HG03039 (cell line): Measurements from ENCODE around the gene HILPDA.
A peak's percentile ranks its signal among the peaks of the same experiment; 100 is the strongest.

Experiments used
- ATAC-seq: cut with Tn5 transposase; IDR thresholded peaks from one replicate; pipeline ENCODE4 v1.9.1; 2021; ENCODE audit warnings: mild to moderate bottlenecking, moderate library complexity; ENCODE audit not compliant: unreplicated experiment

HILPDA gene, protein sequence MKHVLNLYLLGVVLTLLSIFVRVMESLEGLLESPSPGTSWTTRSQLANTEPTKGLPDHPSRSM

GRCh38 chr7:128455543-128456254 lies at the start of gene HILPDA:
Gene HILPDA (plus strand): TSS chr7:128455878. CDS start chr7:128457269, 1,391 bp downstream.
- ATAC-seq: peak; percentile 82

GRCh38 chr7:128406314-128407232 lies 49.1 kb upstream of the HILPDA start:
- no peak for ATAC-seq

DNA sequence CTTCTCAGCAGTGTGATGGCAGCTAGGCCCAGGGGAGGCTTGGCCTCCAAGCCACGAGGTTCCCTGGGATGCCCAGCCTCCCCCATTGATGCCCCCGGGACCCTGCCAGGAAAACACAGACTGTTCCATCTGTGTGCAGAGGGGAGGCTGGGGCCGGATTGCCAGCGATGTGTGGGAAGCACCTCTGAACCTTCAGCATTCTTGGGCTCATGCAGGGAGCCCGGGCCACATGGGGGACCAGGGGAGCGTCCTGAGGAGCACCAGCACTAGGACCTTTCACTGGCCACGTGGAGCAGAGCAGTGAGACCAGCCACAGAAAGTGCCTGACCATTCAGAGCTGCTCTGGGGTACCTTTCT lies 48.5 kb upstream of the HILPDA start:
- no peak for ATAC-seq

GRCh38 chr7:128407751-128408708 lies 47.6 kb upstream of the HILPDA start:
- ATAC-seq: no peak

GRCh38 chr7:128408709-128409595 lies 46.7 kb upstream of the HILPDA start:
- no peak for ATAC-seq

- peak; percentile 70 for ATAC-seq
These were observed 45.9 kb upstream of the HILPDA start, which contains the start of gene IMPDH1 for GRCh38 chr7:128409596-128410450. Gene IMPDH1 (minus strand): TSS chr7:128409982. CDS start chr7:128409901, 81 bp downstream.

DNA sequence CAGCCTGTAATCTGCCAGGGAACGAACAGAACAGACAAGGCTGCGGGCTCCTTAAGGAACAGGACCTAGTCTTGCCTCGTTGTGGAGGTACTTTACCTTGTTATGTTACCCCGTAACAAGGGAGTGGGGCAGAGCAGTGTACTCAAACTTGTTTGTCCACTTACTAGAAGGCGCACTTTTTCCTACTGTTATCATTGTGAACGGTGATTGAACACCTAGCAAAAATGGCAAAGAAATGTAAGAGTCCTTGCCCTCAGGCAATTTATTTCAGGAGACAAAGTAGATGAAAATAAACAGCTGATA lies 45.3 kb upstream of the HILPDA start:
- no peak for ATAC-seq

- ATAC-seq: no peak
These were observed 40.4 kb upstream of the HILPDA start for GRCh38 chr7:128415217-128415785.

- ATAC-seq: no peak
These were observed 38.6 kb upstream of the HILPDA start for GRCh38 chr7:128417071-128417470.

- no peak for ATAC-seq
These were observed 36.4 kb upstream of the HILPDA start for GRCh38 chr7:128419257-128419656.

DNA sequence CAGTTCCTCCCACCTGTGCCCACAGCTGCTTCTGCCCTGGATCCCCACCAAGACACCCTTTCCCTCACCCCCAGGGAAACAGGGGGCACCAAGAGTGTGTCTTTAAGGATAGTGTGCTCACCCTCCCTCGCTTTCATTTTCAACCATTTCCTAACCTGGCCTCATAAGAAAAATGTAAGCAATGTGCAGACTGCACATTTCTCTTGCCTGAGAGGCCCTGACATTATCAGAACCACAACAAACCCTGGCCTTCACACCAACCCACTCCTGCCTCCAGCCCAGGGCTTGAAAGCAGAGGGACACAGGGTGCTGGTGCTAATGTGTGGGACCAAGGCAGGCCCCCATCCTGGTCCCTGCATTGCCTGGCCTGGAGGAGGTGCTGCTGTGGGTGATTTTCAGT lies 34.9 kb upstream of the HILPDA start:
- no peak for ATAC-seq

- ATAC-seq: no peak
These were observed 34.3 kb upstream of the HILPDA start for GRCh38 chr7:128421384-128421783.

GRCh38 chr7:128422037-128422436 lies 33.6 kb upstream of the HILPDA start:
- no peak for ATAC-seq

DNA sequence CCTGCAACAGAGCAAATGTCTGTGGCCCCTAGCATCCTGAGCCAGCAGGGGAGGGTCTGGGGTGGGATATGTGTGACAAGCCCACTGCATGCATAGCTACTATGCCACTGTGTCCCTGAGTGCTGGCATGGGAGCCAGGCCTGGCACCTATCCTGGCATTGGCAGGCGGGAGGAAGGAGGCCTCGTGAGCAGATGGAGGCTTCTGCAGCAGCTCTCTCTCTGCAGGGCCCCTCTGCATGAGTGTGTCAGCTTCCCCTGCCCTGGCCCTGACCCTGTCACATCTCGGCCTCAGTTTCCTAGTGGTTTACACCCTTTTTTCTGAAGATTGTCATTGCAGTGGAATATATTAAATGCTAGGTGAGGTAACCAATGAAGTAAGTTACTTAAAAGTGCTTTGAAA lies 32.8 kb upstream of the HILPDA start:
- ATAC-seq: no peak

GRCh38 chr7:128424686-128425275 lies 30.9 kb upstream of the HILPDA start:
- ATAC-seq: no peak

DNA sequence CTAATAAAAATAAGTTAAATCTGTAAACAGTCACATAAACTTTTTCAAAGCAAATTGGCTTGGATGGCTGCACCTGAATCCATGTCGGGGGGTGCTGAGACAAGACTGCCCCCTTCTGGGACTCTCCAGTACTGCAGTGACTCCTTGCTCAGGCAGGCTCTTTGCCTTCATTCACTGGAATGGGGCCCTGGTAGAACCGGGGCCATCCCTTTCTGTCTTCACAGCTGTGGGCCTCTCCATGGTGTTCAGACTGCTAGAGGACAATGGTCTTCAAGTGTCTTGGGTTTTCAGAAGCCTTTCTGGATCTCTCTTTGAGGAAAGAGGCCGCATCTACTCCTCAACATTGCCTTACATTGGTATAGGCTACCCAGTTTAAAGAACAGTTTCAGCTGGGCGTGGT lies 29.8 kb upstream of the HILPDA start:
- ATAC-seq: no peak

DNA sequence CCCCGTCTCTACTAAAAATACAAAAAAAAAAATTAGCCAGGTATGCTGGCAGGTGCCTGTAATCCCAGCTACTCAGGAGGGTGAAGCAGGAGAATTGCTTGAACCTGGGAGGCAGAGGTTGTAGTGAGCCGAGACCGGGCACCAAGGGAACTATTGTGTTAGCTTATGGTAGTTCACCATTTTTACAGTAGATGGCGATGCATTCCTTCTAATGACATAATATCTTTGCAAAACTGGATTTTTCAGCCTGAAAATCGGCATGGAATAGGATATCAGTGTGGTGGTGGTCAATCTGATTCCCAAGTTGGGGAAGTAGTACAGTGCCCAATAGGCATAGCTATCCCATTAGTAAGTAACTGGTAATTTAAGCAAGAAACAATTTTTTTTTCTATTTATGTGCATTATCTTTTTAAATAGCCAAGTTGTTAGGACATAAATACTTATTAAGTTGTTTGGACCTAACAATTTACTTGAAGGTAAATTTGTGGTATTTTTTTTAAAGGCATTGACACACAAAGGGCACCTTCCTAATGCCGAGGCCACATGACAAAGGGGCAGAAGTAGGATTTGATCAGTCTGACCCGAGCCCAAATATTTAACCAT lies 28.3 kb upstream of the HILPDA start:
- no peak for ATAC-seq

DNA sequence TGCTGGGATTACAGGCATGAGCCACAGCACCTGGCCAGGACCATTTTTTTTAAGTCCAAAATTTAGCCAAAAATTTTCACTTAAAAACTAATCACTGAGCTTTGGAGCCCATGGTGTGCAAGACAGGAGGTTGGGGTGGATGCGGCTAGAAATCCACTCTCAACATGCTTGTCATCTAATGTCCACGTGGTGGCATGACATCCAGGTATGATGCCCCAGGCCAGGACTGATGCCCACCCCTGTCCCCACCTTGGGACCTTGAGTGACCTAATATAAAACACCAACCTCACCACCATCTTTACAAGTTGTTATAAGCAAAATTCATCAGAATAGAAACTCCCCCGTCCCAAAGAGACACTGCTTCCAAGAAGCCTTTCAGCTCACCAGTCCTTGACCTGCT lies 25.5 kb upstream of the HILPDA start:
- no peak for ATAC-seq
